Vagina (tissue), 2 donors: Measurements from ENCODE around the gene MEF2B.

Source experiments
- CTCF ChIP-seq, 3 experiments: fragments of 450-650 bp in 2 of 3; fragments of 200-600 bp in 1 of 3; sonication (generic) in 1 of 3; IDR thresholded peaks; one replicate each; pipeline ENCODE4 v1.5.1; 2017 to 2019; ENCODE audit warnings: antibody characterized with exemption in 3 of 3, mild to moderate bottlenecking in 2 of 3, moderate library complexity in 2 of 3
- POLR2A ChIP-seq, 2 donors: fragments of 450-650 bp; IDR thresholded peaks; one replicate each; pipeline ENCODE4 v1.6.1; 2017; ENCODE audit warnings: antibody characterized with exemption in 2 of 2, mild to moderate bottlenecking in 2 of 2, moderate library complexity in 2 of 2

- TF ChIP-seq POLR2A (IDR thresholded peaks at IDR 0.05): no peak
- TF ChIP-seq CTCF (IDR thresholded peaks at IDR 0.05): no peak
Measured at GRCh38 chr19:19201697-19202630, 31.9 kb upstream of the MEF2B start.
